ENCODE data around the gene GLRX2. TPM values are rescaled to one million over a fixed set of nuclear protein-coding genes. Genes with fewer than 3 reads are reported as not detected.

The GLRX2 gene
- total and polyA plus RNA-seq, 7 donors = 4.2 to 23.4 (median 9.2) TPM

DNA sequence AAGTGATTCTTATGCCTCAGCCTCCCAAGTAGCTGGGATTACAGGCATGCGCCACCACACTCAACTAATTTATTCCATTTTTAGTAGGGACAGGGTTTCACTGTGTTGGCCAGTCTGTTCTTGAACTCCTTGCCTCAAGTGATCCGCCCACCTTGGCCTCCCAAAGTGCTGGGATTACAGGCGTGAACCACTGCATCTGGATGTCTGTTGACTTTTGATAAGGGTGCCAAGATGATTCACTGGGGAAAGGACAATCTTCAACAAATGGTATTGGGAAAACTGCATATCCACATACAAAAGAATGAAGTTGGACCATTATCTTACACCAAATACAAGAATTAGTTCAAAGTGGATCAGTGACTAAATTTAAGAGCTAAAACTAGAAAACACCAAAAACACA is 26.0 kb downstream of the GLRX2 start:
- DNase-seq = no peak
- Histone ChIP-seq H3K4me3 (no peak overlapping the region), H3K36me3 (peaks cover 7 to 77% (median 30%) of the 10 kb centered on the region in 4 donors), H3K4me1 (peaks cover 0 to 4% (median 0%) of the 10 kb centered on the region in 4 donors), H3K9me3 (no peaks in the 10 kb centered on the region), H3K27me3 (no peaks in the 10 kb centered on the region), H3K27ac (no peak overlapping the region)
- intact Hi-C loops (cut with DNase I) = no loop called here
- no peak for TF ChIP-seq EP300 (IDR thresholded peaks at IDR 0.05)
- TF ChIP-seq POLR2A (IDR thresholded peaks at IDR 0.05) = no peak
- TF ChIP-seq POLR2AphosphoS5 (IDR thresholded peaks at IDR 0.05) = no peak
- no peak for TF ChIP-seq CTCF (IDR thresholded peaks at IDR 0.05)
- 83 to 96% methylated on average over 3 of the region's 3 CpGs for WGBS, 2 donors

GRCh38 chr1:193077991-193078390 is 27.2 kb downstream of the GLRX2 start:
- no peaks in the 10 kb centered on the region for H3K9me3 ChIP-seq
- H3K36me3 ChIP-seq = peaks cover 7 to 65% (median 21%) of the 10 kb centered on the region in 4 donors
- H3K27me3 ChIP-seq = no peaks in the 10 kb centered on the region
- TF ChIP-seq CTCF (IDR thresholded peaks at IDR 0.05) (no peak), EP300 (IDR thresholded peaks at IDR 0.05) (no peak), POLR2AphosphoS5 (IDR thresholded peaks at IDR 0.05) (no peak), POLR2A (IDR thresholded peaks at IDR 0.05) (no peak)
- H3K27ac ChIP-seq = no peak overlapping the region
- peaks cover 0 to 4% (median 0%) of the 10 kb centered on the region in 4 donors for H3K4me1 ChIP-seq
- no peak overlapping the region for H3K4me3 ChIP-seq
- intact Hi-C loops (cut with DNase I) = no loop called here
- no peak for DNase-seq

- Histone ChIP-seq H3K36me3 (peaks cover 0 to 11% (median 0%) of the 10 kb centered on the region in 4 donors), H3K27me3 (no peaks in the 10 kb centered on the region), H3K4me1 (peaks cover 0 to 22% (median 6%) of the 10 kb centered on the region in 4 donors), H3K27ac (no peak overlapping the region), H3K9me3 (no peaks in the 10 kb centered on the region), H3K4me3 (no peak overlapping the region)
- intact Hi-C loops (cut with DNase I) = no loop called here
- DNase-seq = no peak
- WGBS, 2 donors = 82 to 88% methylated on average over 5 of the region's 5 CpGs
- TF ChIP-seq POLR2AphosphoS5 (IDR thresholded peaks at IDR 0.05) = no peak
- no peak for TF ChIP-seq EP300 (IDR thresholded peaks at IDR 0.05)
- TF ChIP-seq CTCF (IDR thresholded peaks at IDR 0.05) = no peak
- TF ChIP-seq POLR2A (IDR thresholded peaks at IDR 0.05) = no peak
These were observed 34.3 kb downstream of the GLRX2 start for GRCh38 chr1:193070942-193071341.

GRCh38 chr1:193070386-193070753 is 34.8 kb downstream of the GLRX2 start:
- Histone ChIP-seq H3K4me3 (no peak overlapping the region), H3K4me1 (peaks cover 0 to 22% (median 6%) of the 10 kb centered on the region in 4 donors), H3K9me3 (no peaks in the 10 kb centered on the region), H3K36me3 (peaks cover 0 to 11% (median 0%) of the 10 kb centered on the region in 4 donors), H3K27me3 (no peaks in the 10 kb centered on the region), H3K27ac (no peak overlapping the region)
- intact Hi-C loops (cut with DNase I) = no loop called here
- 72 to 87% methylated on average over 2 of the region's 2 CpGs for WGBS, 2 donors
- DNase-seq = no peak
- TF ChIP-seq POLR2A (IDR thresholded peaks at IDR 0.05) = no peak
- TF ChIP-seq CTCF (IDR thresholded peaks at IDR 0.05) = no peak
- no peak for TF ChIP-seq EP300 (IDR thresholded peaks at IDR 0.05)
- TF ChIP-seq POLR2AphosphoS5 (IDR thresholded peaks at IDR 0.05) = no peak

DNA sequence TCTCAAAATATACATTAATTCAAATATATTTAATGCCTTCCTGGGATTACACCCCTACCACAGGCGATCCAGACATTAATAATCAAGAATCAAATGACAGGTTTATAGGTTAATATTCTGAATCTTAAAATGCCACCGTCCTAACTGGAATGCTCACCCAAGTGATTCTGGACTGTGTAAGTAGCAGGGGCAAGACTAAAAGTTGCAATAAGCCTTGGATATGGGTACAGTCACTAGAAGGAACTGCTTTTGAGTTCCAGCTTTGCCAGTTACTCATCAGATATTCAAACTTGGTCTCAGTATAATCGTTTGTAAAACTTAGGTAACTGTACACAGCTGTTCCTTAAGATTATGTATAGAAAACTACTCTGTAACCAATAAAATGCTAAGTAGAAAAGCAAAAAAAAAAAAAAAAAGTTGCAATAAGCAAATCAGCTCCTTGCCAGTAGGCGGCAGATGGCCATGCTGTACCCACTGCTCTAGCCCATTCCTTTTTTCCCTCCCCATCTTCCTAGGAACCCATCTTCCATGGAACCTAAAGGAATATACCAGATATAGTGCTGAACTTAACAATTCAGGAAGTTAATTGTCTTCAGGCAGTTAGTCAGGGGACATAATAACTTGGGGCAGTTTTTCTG is 35.3 kb downstream of the GLRX2 start:
- peaks cover 0 to 22% (median 4%) of the 10 kb centered on the region in 4 donors for H3K4me1 ChIP-seq
- DNase-seq = no peak
- H3K27ac ChIP-seq = no peak overlapping the region
- no peaks in the 10 kb centered on the region for H3K9me3 ChIP-seq
- H3K4me3 ChIP-seq = no peak overlapping the region
- H3K36me3 ChIP-seq = peaks cover 0 to 11% (median 0%) of the 10 kb centered on the region in 4 donors
- TF ChIP-seq EP300 (IDR thresholded peaks at IDR 0.05) (no peak), POLR2A (IDR thresholded peaks at IDR 0.05) (no peak)
- intact Hi-C loops (cut with DNase I) = no loop called here
- no peaks in the 10 kb centered on the region for H3K27me3 ChIP-seq
- WGBS, 2 donors = 77 to 83% methylated on average over 4 of the region's 4 CpGs

Data from sigmoid colon (tissue), 7 donors.